Neural progenitor cell (in vitro differentiated cells): ENCODE measurements around the gene SPHKAP. TPM values are rescaled to one million over a fixed set of nuclear protein-coding genes. Genes with fewer than 3 reads are reported as not detected.

Experiments
- DNase-seq: peaks from one replicate; pipeline ENCODE4 v3.0.0-alpha.2; 2016; ENCODE audit warnings: low spot score
- H2AFZ ChIP-seq: fragments of 200-600 bp; sonication (generic); replicated peaks from 2 replicates; pipeline ENCODE4 v1.6.1; 2016; ENCODE audit warnings: antibody characterized with exemption
- H3F3A ChIP-seq: fragments of 200-600 bp; sonication (generic); 2 replicates; pipeline ENCODE4 v1.6.1; 2016; ENCODE audit warnings: antibody characterized with exemption, low read depth
- H3K27ac ChIP-seq: fragments of 200-600 bp; sonication (generic); 2 replicates; pipeline ENCODE4 v1.5.1; 2016; ENCODE audit warnings: mild to moderate bottlenecking
- H3K27me3 ChIP-seq: fragments of 200-600 bp; sonication (generic); 2 replicates; pipeline ENCODE4 v1.6.1; 2016; ENCODE audit warnings: mild to moderate bottlenecking, moderate library complexity
- H3K36me3 ChIP-seq: fragments of 200-600 bp; sonication (generic); 2 replicates; pipeline ENCODE4 v1.5.1; 2016
- H3K4me1 ChIP-seq: fragments of 200-600 bp; sonication (generic); 2 replicates; pipeline ENCODE4 v1.6.1; 2016; ENCODE audit warnings: mixed run types
- H3K4me2 ChIP-seq: fragments of 200-600 bp; sonication (generic); 2 replicates; pipeline ENCODE4 v1.6.1; 2016
- H3K4me3 ChIP-seq: fragments of 200-600 bp; sonication (generic); 2 replicates; pipeline ENCODE4 v1.5.1; 2016
- H3K79me2 ChIP-seq: fragments of 200-600 bp; sonication (generic); 2 replicates; pipeline ENCODE4 v1.6.1; 2016; ENCODE audit warnings: low read depth
- H3K9ac ChIP-seq: fragments of 200-600 bp; sonication (generic); 2 replicates; pipeline ENCODE4 v1.6.1; 2016
- H3K9me3 ChIP-seq: fragments of 200-600 bp; sonication (generic); 2 replicates; pipeline ENCODE4 v1.5.1; 2016; ENCODE audit warnings: low read depth
- H4K20me1 ChIP-seq: fragments of 200-600 bp; sonication (generic); 2 replicates; pipeline ENCODE4 v1.6.1; 2016; ENCODE audit warnings: low read depth
- H3K27ac Mint-ChIP-seq: 3 replicates; pipeline ENCODE4 v1.8.0; 2021; ENCODE audit warnings: mixed read lengths
- H3K27me3 Mint-ChIP-seq: 2 replicates; pipeline ENCODE4 v1.8.0; 2022; ENCODE audit warnings: low read depth, mild to moderate bottlenecking, inconsistent platforms, moderate library complexity, mixed read lengths; ENCODE audit not compliant: insufficient read depth
- H3K36me3 Mint-ChIP-seq: 3 replicates; pipeline ENCODE4 v1.8.0; 2021; ENCODE audit warnings: mixed read lengths
- H3K4me1 Mint-ChIP-seq: 3 replicates; pipeline ENCODE4 v1.8.0; 2021; ENCODE audit warnings: mixed read lengths
- H3K4me3 Mint-ChIP-seq: 3 replicates; pipeline ENCODE4 v1.8.0; 2021; ENCODE audit warnings: mild to moderate bottlenecking, moderate library complexity, mixed read lengths
- H3K9me3 Mint-ChIP-seq: 3 replicates; pipeline ENCODE4 v1.8.0; 2020; ENCODE audit warnings: mixed read lengths
- CTCF ChIP-seq: fragments of 200-600 bp; sonication (generic); IDR thresholded peaks from 2 replicates; pipeline ENCODE4 v1.5.1; 2017; ENCODE audit warnings: antibody characterized with exemption, mild to moderate bottlenecking
- EZH2 ChIP-seq: fragments of 200-600 bp; sonication (generic); IDR thresholded peaks from 2 replicates; pipeline ENCODE4 v1.6.1; 2017; ENCODE audit warnings: antibody characterized with exemption, mild to moderate bottlenecking, moderate library complexity
- EZH2phosphoT487 ChIP-seq: fragments of 200-600 bp; sonication (generic); IDR thresholded peaks from 2 replicates; pipeline ENCODE4 v1.6.1; 2017; ENCODE audit warnings: antibody characterized with exemption
- total RNA-seq: library from RNA; depleted of rRNA; stranded (reverse); fragments of >200 nt; gene quantifications from 2 replicates; pipeline ENCODE4 v1.2.3, GENCODE V29; 2015; ENCODE audit warnings: low replicate concordance

The SPHKAP gene
- total RNA-seq, 1 donor from 2014 or later = not detected

GRCh38 chr2:228126401-228126800 is 55.1 kb downstream of the SPHKAP start:
- Histone ChIP-seq H3K79me2 (no peaks in the 10 kb centered on the region), H3K27me3 (no peaks in the 10 kb centered on the region), H3K36me3 (no peaks in the 10 kb centered on the region), H3K4me1 (no peaks in the 10 kb centered on the region), H3F3A (no peaks in the 10 kb centered on the region), H2AFZ (no peak overlapping the region), H3K27ac (no peak overlapping the region), H3K4me3 (no peak overlapping the region), H3K4me2 (no peak overlapping the region), H3K9ac (no peak overlapping the region), H4K20me1 (no peaks in the 10 kb centered on the region), H3K9me3 (no peaks in the 10 kb centered on the region)
- no peak overlapping the region for H3K4me3 Mint-ChIP-seq
- no peaks in the 10 kb centered on the region for H3K9me3 Mint-ChIP-seq
- H3K36me3 Mint-ChIP-seq = no peaks in the 10 kb centered on the region
- no peak overlapping the region for H3K27ac Mint-ChIP-seq
- TF ChIP-seq EZH2 (no peak), CTCF (no peak), EZH2phosphoT487 (no peak)
- no peaks in the 10 kb centered on the region for H3K4me1 Mint-ChIP-seq
- DNase-seq = no peak
- H3K27me3 Mint-ChIP-seq = no peaks in the 10 kb centered on the region

- H3K36me3 Mint-ChIP-seq = no peaks in the 10 kb centered on the region
- Histone ChIP-seq H4K20me1 (no peaks in the 10 kb centered on the region), H3K4me2 (no peak overlapping the region), H3K27me3 (no peaks in the 10 kb centered on the region), H3K36me3 (no peaks in the 10 kb centered on the region), H3K27ac (no peak overlapping the region), H3K4me1 (no peaks in the 10 kb centered on the region), H2AFZ (no peak overlapping the region), H3K4me3 (no peak overlapping the region), H3K9me3 (no peaks in the 10 kb centered on the region), H3F3A (no peaks in the 10 kb centered on the region), H3K79me2 (no peaks in the 10 kb centered on the region), H3K9ac (no peak overlapping the region)
- DNase-seq = peak; percentile 3
- TF ChIP-seq CTCF (no peak), EZH2 (no peak), EZH2phosphoT487 (no peak)
- no peaks in the 10 kb centered on the region for H3K4me1 Mint-ChIP-seq
- H3K27ac Mint-ChIP-seq = no peak overlapping the region
- no peaks in the 10 kb centered on the region for H3K9me3 Mint-ChIP-seq
- H3K27me3 Mint-ChIP-seq = no peaks in the 10 kb centered on the region
- H3K4me3 Mint-ChIP-seq = no peak overlapping the region
Measured at GRCh38 chr2:228118940-228119339, 62.5 kb downstream of the SPHKAP start.

GRCh38 chr2:228107846-228108245 is 73.6 kb downstream of the SPHKAP start:
- Histone ChIP-seq H3K9me3 (no peaks in the 10 kb centered on the region), H3K27ac (no peak overlapping the region), H3K4me2 (no peak overlapping the region), H3K4me1 (no peaks in the 10 kb centered on the region), H3K4me3 (no peak overlapping the region), H3K9ac (no peak overlapping the region), H3K27me3 (no peaks in the 10 kb centered on the region), H3F3A (no peaks in the 10 kb centered on the region), H3K36me3 (no peaks in the 10 kb centered on the region), H4K20me1 (no peaks in the 10 kb centered on the region), H3K79me2 (no peaks in the 10 kb centered on the region), H2AFZ (no peak overlapping the region)
- no peaks in the 10 kb centered on the region for H3K4me1 Mint-ChIP-seq
- TF ChIP-seq EZH2phosphoT487 = no peak
- no peak for TF ChIP-seq CTCF
- TF ChIP-seq EZH2 = no peak
- no peaks in the 10 kb centered on the region for H3K27me3 Mint-ChIP-seq
- H3K27ac Mint-ChIP-seq = no peak overlapping the region
- no peak overlapping the region for H3K4me3 Mint-ChIP-seq
- DNase-seq = no peak
- no peaks in the 10 kb centered on the region for H3K9me3 Mint-ChIP-seq
- no peaks in the 10 kb centered on the region for H3K36me3 Mint-ChIP-seq
